Measurements from ENCODE around the gene CCDC174.

The CCDC174 gene

GRCh38 chr3:14719006-14719405 lies 67.4 kb downstream of the CCDC174 start:
- DNase-seq (ENCODE audit: low spot score): no peak
- TF ChIP-seq CTCF (IDR thresholded peaks at IDR 0.05; ENCODE audit: extremely low read depth, missing control alignments): no peak

- no peak for DNase-seq (ENCODE audit: low spot score)
- TF ChIP-seq CTCF (IDR thresholded peaks at IDR 0.05; ENCODE audit: extremely low read depth, missing control alignments): no peak
These were observed 69.7 kb downstream of the CCDC174 start for GRCh38 chr3:14721126-14721864.

All from GM20000 (cell line).